ENCODE measurements around the gene LANCL2. TPM values are rescaled to one million over a fixed set of nuclear protein-coding genes. Genes with fewer than 3 reads are reported as not detected.

Gene LANCL2
- total and polyA plus RNA-seq, 4 donors = 6.3 to 14.4 (median 9.9) TPM

DNA sequence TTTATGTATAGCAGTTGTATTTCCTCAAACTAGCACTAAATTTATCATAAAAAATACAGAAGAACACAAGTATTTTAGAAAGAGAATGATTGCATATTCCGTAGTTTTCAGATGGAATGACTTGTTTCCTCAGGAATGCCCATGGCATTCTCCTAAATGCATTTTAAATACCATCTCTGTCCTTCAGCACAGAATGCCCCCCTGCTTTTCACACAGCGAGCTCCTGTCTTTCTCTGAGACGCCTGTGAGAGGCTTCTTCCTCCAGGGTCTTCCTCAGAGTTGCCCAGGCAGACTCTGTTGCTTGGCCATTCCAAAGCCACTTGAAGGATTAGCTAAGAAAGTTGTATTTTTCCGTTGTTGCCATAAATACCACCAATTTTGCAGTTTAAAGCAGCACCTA, 10.1 kb downstream of the LANCL2 start:
- H3K9ac ChIP-seq (ENCODE audit: insufficient read depth in 1 of 2, low read length in 2 of 2) = no peak overlapping the region
- no peak overlapping the region for H3K4me3 ChIP-seq
- no peaks in the 10 kb centered on the region for H3K36me3 ChIP-seq (ENCODE audit: control insufficient read depth in 4 of 4, insufficient read depth in 4 of 4, low read length in 4 of 4)
- H3K9me3 ChIP-seq (ENCODE audit: control insufficient read depth in 4 of 4, insufficient read depth in 3 of 4, low read length in 3 of 4) = no peaks in the 10 kb centered on the region
- H3K4me1 ChIP-seq (ENCODE audit: control insufficient read depth in 5 of 5, insufficient read depth in 5 of 5, low read length in 5 of 5) = no peaks in the 10 kb centered on the region
- H3K27ac ChIP-seq (ENCODE audit: low read depth in 1 of 2, low read length in 1 of 2) = no peak overlapping the region
- DNase-seq = no peak
- TF ChIP-seq, protein P1, sequence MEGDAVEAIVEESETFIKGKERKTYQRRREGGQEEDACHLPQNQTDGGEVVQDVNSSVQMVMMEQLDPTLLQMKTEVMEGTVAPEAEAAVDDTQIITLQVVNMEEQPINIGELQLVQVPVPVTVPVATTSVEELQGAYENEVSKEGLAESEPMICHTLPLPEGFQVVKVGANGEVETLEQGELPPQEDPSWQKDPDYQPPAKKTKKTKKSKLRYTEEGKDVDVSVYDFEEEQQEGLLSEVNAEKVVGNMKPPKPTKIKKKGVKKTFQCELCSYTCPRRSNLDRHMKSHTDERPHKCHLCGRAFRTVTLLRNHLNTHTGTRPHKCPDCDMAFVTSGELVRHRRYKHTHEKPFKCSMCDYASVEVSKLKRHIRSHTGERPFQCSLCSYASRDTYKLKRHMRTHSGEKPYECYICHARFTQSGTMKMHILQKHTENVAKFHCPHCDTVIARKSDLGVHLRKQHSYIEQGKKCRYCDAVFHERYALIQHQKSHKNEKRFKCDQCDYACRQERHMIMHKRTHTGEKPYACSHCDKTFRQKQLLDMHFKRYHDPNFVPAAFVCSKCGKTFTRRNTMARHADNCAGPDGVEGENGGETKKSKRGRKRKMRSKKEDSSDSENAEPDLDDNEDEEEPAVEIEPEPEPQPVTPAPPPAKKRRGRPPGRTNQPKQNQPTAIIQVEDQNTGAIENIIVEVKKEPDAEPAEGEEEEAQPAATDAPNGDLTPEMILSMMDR (IDR thresholded peaks at IDR 0.05; ENCODE audit: control extremely low read depth, extremely low read depth) = no peak
- no peak for ATAC-seq (ENCODE audit: insufficient read depth, low FRiP score)
- H3K27me3 ChIP-seq (ENCODE audit: control insufficient read depth in 3 of 3, insufficient read depth in 3 of 3, low read length in 2 of 3) = no peaks in the 10 kb centered on the region
- WGBS, 2 donors = 90 to 92% methylated on average over 4 of the region's 4 CpGs

DNA sequence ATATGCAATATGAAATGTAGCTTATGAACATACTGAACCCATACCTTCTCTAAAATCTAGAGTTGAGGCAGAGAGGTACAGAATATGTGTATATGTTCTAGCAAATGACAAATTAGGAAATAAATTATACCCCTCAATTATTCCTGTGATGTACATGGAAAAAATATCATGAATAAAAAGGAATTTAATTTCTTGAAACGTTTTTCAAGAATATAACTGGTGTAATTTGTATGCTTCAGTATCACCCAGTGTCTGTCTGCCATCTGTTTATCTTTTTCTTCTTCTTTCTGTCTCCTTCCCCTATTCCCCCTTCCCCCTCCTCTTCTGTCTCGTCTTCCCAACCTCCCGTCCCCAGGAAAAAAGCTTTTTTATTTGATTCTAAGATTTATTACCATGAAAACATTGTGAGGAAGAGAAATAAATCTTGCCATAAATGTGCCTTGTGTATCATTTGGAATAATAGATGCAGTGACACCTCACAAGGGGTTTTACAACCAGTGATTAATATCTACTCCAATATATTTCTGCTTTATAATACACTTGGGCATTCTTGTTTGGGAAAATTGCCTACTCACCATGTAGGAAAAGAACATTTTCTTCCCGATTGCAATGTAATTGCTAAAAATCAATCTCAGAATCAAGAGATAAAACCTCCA, 12.2 kb downstream of the LANCL2 start:
- DNase-seq (no peak), ATAC-seq (ENCODE audit: insufficient read depth, low FRiP score) (no peak)
- H3K9ac ChIP-seq (ENCODE audit: insufficient read depth in 1 of 2, low read length in 2 of 2) = no peak overlapping the region
- H3K36me3 ChIP-seq (ENCODE audit: control insufficient read depth in 4 of 4, insufficient read depth in 4 of 4, low read length in 4 of 4) = no peaks in the 10 kb centered on the region
- no peaks in the 10 kb centered on the region for H3K9me3 ChIP-seq (ENCODE audit: control insufficient read depth in 4 of 4, insufficient read depth in 3 of 4, low read length in 3 of 4)
- TF ChIP-seq, protein P1 (IDR thresholded peaks at IDR 0.05; ENCODE audit: control extremely low read depth, extremely low read depth) = no peak
- H3K4me1 ChIP-seq (ENCODE audit: control insufficient read depth in 5 of 5, insufficient read depth in 5 of 5, low read length in 5 of 5) = no peaks in the 10 kb centered on the region
- H3K4me3 ChIP-seq = no peak overlapping the region
- no peaks in the 10 kb centered on the region for H3K27me3 ChIP-seq (ENCODE audit: control insufficient read depth in 3 of 3, insufficient read depth in 3 of 3, low read length in 2 of 3)
- H3K27ac ChIP-seq (ENCODE audit: low read depth in 1 of 2, low read length in 1 of 2) = no peak overlapping the region
- 85 to 87% methylated on average over 4 of the region's 4 CpGs for WGBS, 2 donors

DNA sequence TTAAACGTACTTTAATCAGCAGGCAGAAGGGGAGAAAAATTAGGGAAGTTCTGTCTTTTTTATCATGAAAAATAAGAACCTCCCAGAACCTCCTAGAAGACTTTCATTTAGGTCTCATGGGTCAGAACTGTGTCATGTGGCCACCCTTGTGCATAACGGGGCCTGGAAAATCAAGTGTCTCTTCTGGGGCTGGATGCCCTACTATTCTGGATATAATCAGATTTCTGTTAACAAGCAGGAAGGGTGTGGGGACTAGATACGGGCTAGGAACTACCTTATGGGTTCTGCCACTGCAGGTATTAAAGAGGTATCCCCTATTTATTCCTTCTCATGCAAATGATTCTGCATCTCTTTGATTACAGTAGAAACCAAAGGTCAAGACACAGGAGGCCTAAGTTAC, 14.1 kb downstream of the LANCL2 start:
- TF ChIP-seq, protein P1 (IDR thresholded peaks at IDR 0.05; ENCODE audit: control extremely low read depth, extremely low read depth) = no peak
- ATAC-seq (ENCODE audit: insufficient read depth, low FRiP score) (no peak), DNase-seq (no peak)
- no peaks in the 10 kb centered on the region for H3K36me3 ChIP-seq (ENCODE audit: control insufficient read depth in 4 of 4, insufficient read depth in 4 of 4, low read length in 4 of 4)
- H3K4me1 ChIP-seq (ENCODE audit: control insufficient read depth in 5 of 5, insufficient read depth in 5 of 5, low read length in 5 of 5) = no peaks in the 10 kb centered on the region
- WGBS, 2 donors = 88 to 89% methylated on average over 3 of the region's 3 CpGs
- H3K27me3 ChIP-seq (ENCODE audit: control insufficient read depth in 3 of 3, insufficient read depth in 3 of 3, low read length in 2 of 3) = no peaks in the 10 kb centered on the region
- no peak overlapping the region for H3K9ac ChIP-seq (ENCODE audit: insufficient read depth in 1 of 2, low read length in 2 of 2)
- no peak overlapping the region for H3K4me3 ChIP-seq
- H3K27ac ChIP-seq (ENCODE audit: low read depth in 1 of 2, low read length in 1 of 2) = no peak overlapping the region
- peaks cover 0 to 3% (median 0%) of the 10 kb centered on the region in 4 donors for H3K9me3 ChIP-seq (ENCODE audit: control insufficient read depth in 4 of 4, insufficient read depth in 3 of 4, low read length in 3 of 4)

DNA sequence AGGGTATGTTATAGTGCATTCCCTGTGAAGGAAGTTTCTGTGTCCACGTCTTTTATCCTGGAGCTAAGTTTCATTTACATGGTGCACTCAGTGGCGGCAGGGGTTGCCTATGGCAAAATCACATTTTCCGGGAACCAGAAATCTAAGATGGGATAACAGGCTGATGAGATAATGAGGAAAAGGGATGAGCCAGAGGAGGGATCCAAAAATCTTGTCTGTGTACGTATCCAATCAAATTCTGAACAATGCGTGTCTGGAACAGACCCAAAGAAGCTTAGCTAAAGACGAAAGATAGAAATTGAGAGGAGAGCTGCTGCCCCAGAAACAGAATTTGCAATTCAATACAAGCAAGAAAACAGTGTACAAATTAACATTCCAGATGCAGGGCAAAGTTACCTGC, 16.1 kb downstream of the LANCL2 start:
- no peaks in the 10 kb centered on the region for H3K4me1 ChIP-seq (ENCODE audit: control insufficient read depth in 5 of 5, insufficient read depth in 5 of 5, low read length in 5 of 5)
- ATAC-seq (ENCODE audit: insufficient read depth, low FRiP score) (no peak), DNase-seq (no peak)
- H3K36me3 ChIP-seq (ENCODE audit: control insufficient read depth in 4 of 4, insufficient read depth in 4 of 4, low read length in 4 of 4) = no peaks in the 10 kb centered on the region
- TF ChIP-seq, protein P1 (IDR thresholded peaks at IDR 0.05; ENCODE audit: control extremely low read depth, extremely low read depth) = no peak
- H3K9me3 ChIP-seq (ENCODE audit: control insufficient read depth in 4 of 4, insufficient read depth in 3 of 4, low read length in 3 of 4) = peaks cover 0 to 4% (median 2%) of the 10 kb centered on the region in 4 donors
- no peak overlapping the region for H3K9ac ChIP-seq (ENCODE audit: insufficient read depth in 1 of 2, low read length in 2 of 2)
- 87 to 97% methylated on average over 6 of the region's 6 CpGs for WGBS, 2 donors
- no peak overlapping the region for H3K4me3 ChIP-seq
- no peaks in the 10 kb centered on the region for H3K27me3 ChIP-seq (ENCODE audit: control insufficient read depth in 3 of 3, insufficient read depth in 3 of 3, low read length in 2 of 3)
- H3K27ac ChIP-seq (ENCODE audit: low read depth in 1 of 2, low read length in 1 of 2) = no peak overlapping the region
